Stimulated activated CD8-positive, alpha-beta memory T cell treated with anti-CD3 and anti-CD28 coated beads, Interleukin-15, amount 100 ng/mL, for 48 hours (primary cell): Measurements from ENCODE around the gene SLCO3A1.
A peak's percentile ranks its signal among the peaks of the same experiment; 100 is the strongest.

Experiments
- DNase-seq, 2 donors: peaks; one replicate each; pipeline ENCODE4 v3.0.0-alpha.2; 2020; ENCODE audit warnings: low read depth in 2 of 2

SLCO3A1 gene

GRCh38 chr15:91853511-91853947, at the start of gene SLCO3A1:
Gene SLCO3A1, plus strand, starts transcription at chr15:91853708.
- DNase-seq = peak in 1 of 2 donors; percentile 37

- DNase-seq = no peak
Measured at GRCh38 chr15:91807122-91807521, 46.4 kb upstream of the SLCO3A1 start.

- no peak for DNase-seq
Measured at GRCh38 chr15:91813924-91814323, 39.6 kb upstream of the SLCO3A1 start.

GRCh38 chr15:91816942-91817341, 36.6 kb upstream of the SLCO3A1 start:
- no peak for DNase-seq

GRCh38 chr15:91821458-91821857, 32.0 kb upstream of the SLCO3A1 start:
- no peak for DNase-seq

GRCh38 chr15:91824256-91824655, 29.3 kb upstream of the SLCO3A1 start:
- no peak for DNase-seq

GRCh38 chr15:91826443-91826842, 27.1 kb upstream of the SLCO3A1 start:
- no peak for DNase-seq

GRCh38 chr15:91833056-91833455, 20.5 kb upstream of the SLCO3A1 start:
- DNase-seq = no peak

GRCh38 chr15:91839867-91840266, 13.6 kb upstream of the SLCO3A1 start:
- no peak for DNase-seq

- DNase-seq = no peak
Measured at GRCh38 chr15:91841861-91842260, 11.6 kb upstream of the SLCO3A1 start.

GRCh38 chr15:91844341-91844740, 9.2 kb upstream of the SLCO3A1 start:
- DNase-seq = no peak

- DNase-seq = no peak
Measured at GRCh38 chr15:91844928-91845327, 8.6 kb upstream of the SLCO3A1 start.

GRCh38 chr15:91845720-91846119, 7.8 kb upstream of the SLCO3A1 start:
- no peak for DNase-seq

- no peak for DNase-seq
Measured at GRCh38 chr15:91849180-91849579, 4.3 kb upstream of the SLCO3A1 start.

- DNase-seq = no peak
Measured at GRCh38 chr15:91849749-91850161, 3.8 kb upstream of the SLCO3A1 start.

GRCh38 chr15:91852741-91853510, 582 bp upstream of the SLCO3A1 start:
- peak; percentile 32 to 65 for DNase-seq

- no peak for DNase-seq
Measured at GRCh38 chr15:91853948-91854638, 585 bp downstream of the SLCO3A1 start.

- DNase-seq = no peak
Measured at GRCh38 chr15:91854639-91854990, 1.1 kb downstream of the SLCO3A1 start.

GRCh38 chr15:91855241-91855640, 1.7 kb downstream of the SLCO3A1 start:
- no peak for DNase-seq

- DNase-seq = no peak
Measured at GRCh38 chr15:91855684-91856489, 2.4 kb downstream of the SLCO3A1 start.

- no peak for DNase-seq
Measured at GRCh38 chr15:91857224-91857585, 3.7 kb downstream of the SLCO3A1 start.

GRCh38 chr15:91857772-91858171, 4.3 kb downstream of the SLCO3A1 start:
- no peak for DNase-seq

GRCh38 chr15:91860498-91860897, 7.0 kb downstream of the SLCO3A1 start:
- no peak for DNase-seq
